Measurements from ENCODE around the gene TBCE. TPM values are rescaled to one million over a fixed set of nuclear protein-coding genes. Genes with fewer than 3 reads are reported as not detected.

TBCE gene
- total RNA-seq, 2 experiments from 2014 or later, result 7.0 to 8.4 TPM

DNA sequence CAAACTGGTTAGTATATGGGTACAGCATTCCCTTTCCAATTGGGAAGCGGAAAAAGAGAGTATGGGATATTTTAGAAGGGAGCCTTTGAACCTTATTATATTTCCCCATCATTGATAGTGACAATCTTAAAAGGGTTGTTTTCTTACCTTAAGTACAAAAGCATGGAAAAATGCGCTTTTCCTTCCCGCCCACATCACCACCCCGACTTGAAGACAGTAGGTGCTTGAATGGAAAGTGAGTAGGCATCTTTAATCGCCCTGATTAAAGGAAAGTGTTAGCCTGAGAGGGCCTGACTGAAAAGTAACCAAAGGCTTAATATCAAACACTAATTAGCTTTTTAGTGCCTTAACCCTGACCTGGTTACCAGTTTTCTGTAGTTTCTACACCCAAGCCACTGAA, 23.5 kb upstream of the TBCE start:
- Histone ChIP-seq H3K27ac (ENCODE audit: low read depth in 1 of 2, low read length in 2 of 2) (no peak overlapping the region), H3K9me3 (ENCODE audit: control insufficient read depth in 1 of 2, insufficient read depth in 1 of 2, low read length in 2 of 2) (no peaks in the 10 kb centered on the region), H3K36me3 (ENCODE audit: insufficient read depth, low read length) (peaks cover 36% of the 10 kb centered on the region), H3K4me1 (ENCODE audit: insufficient read depth, low read length) (no peaks in the 10 kb centered on the region), H3K27me3 (ENCODE audit: control insufficient read depth in 1 of 2, insufficient read depth in 2 of 2, low read length in 2 of 2) (no peaks in the 10 kb centered on the region), H3K4me3 (ENCODE audit: low read length) (no peak overlapping the region)
- no peaks in the 10 kb centered on the region for H3K27me3 Mint-ChIP-seq
- intact Hi-C loops (cut with DNase I, micrococcal nuclease), result no loop called here
- H3K9me3 Mint-ChIP-seq, result no peaks in the 10 kb centered on the region
- no peak overlapping the region for H3K27ac Mint-ChIP-seq
- H3K4me1 Mint-ChIP-seq (ENCODE audit: low read depth), result peaks cover 5% of the 10 kb centered on the region
- peaks cover 52% of the 10 kb centered on the region for H3K36me3 Mint-ChIP-seq (ENCODE audit: low read depth)
- no peak overlapping the region for H3K4me3 Mint-ChIP-seq
- DNase-seq (no peak), ATAC-seq (ENCODE audit: poor library complexity) (no peak)
- ChIA-PET POLR2A (no interaction called here), CTCF (no interaction called here)
- TF ChIP-seq, protein P1, sequence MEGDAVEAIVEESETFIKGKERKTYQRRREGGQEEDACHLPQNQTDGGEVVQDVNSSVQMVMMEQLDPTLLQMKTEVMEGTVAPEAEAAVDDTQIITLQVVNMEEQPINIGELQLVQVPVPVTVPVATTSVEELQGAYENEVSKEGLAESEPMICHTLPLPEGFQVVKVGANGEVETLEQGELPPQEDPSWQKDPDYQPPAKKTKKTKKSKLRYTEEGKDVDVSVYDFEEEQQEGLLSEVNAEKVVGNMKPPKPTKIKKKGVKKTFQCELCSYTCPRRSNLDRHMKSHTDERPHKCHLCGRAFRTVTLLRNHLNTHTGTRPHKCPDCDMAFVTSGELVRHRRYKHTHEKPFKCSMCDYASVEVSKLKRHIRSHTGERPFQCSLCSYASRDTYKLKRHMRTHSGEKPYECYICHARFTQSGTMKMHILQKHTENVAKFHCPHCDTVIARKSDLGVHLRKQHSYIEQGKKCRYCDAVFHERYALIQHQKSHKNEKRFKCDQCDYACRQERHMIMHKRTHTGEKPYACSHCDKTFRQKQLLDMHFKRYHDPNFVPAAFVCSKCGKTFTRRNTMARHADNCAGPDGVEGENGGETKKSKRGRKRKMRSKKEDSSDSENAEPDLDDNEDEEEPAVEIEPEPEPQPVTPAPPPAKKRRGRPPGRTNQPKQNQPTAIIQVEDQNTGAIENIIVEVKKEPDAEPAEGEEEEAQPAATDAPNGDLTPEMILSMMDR (IDR thresholded peaks at IDR 0.05), result no peak

DNA sequence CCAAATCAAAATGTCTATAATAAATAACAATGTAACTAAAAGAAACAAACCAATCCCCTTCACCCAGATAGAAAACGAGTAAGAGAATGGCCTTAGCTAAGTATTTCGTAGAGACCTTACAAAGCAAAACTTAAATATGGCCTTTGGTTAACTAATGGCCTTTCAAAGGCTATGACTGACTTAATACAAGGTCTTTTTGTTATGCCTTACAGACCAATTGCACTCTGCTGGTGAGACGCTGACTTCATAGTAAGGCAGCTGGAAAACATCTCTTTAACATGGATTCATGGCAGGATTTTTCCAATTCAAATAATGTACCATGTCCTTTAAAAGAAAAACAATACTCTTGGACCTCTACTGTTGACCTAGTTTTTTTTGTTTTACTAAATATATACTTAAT, 15.8 kb upstream of the TBCE start:
- Mint-ChIP-seq H3K4me1 (ENCODE audit: low read depth) (no peaks in the 10 kb centered on the region), H3K9me3 (no peaks in the 10 kb centered on the region), H3K36me3 (ENCODE audit: low read depth) (peaks cover 5% of the 10 kb centered on the region), H3K27me3 (no peaks in the 10 kb centered on the region), H3K4me3 (no peak overlapping the region), H3K27ac (no peak overlapping the region)
- Histone ChIP-seq H3K4me3 (ENCODE audit: low read length) (no peak overlapping the region), H3K27me3 (ENCODE audit: control insufficient read depth in 1 of 2, insufficient read depth in 2 of 2, low read length in 2 of 2) (no peaks in the 10 kb centered on the region), H3K36me3 (ENCODE audit: insufficient read depth, low read length) (no peaks in the 10 kb centered on the region), H3K9me3 (ENCODE audit: control insufficient read depth in 1 of 2, insufficient read depth in 1 of 2, low read length in 2 of 2) (no peaks in the 10 kb centered on the region), H3K4me1 (ENCODE audit: insufficient read depth, low read length) (no peaks in the 10 kb centered on the region), H3K27ac (ENCODE audit: low read depth in 1 of 2, low read length in 2 of 2) (no peak overlapping the region)
- ChIA-PET POLR2A (no interaction called here), CTCF (no interaction called here)
- TF ChIP-seq, protein P1 (IDR thresholded peaks at IDR 0.05), result no peak
- ATAC-seq (ENCODE audit: poor library complexity) (no peak), DNase-seq (no peak)
- intact Hi-C loops (cut with DNase I, micrococcal nuclease), result no loop called here

DNA sequence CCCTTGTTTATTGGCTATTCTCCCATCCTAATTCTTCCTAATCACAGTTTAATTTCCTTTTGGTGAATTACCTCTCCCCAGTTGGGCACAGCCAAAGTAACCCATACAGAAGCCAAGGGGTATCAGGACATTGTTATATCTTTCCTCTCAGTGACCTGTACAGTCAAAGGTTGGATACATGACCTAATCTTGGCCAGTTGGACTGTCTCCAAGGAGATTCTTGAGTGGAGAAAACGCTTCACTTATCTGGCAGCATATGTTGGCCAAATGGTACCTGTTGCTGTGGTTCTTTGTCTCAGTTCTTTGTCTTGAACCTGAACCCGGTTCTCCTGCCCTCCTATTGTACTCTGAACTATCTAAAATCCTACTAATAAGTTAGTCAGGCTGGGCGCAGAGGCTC, 15.3 kb upstream of the TBCE start:
- intact Hi-C loops (cut with DNase I, micrococcal nuclease), result no loop called here
- H3K4me1 ChIP-seq (ENCODE audit: insufficient read depth, low read length), result no peaks in the 10 kb centered on the region
- H3K27me3 ChIP-seq (ENCODE audit: control insufficient read depth in 1 of 2, insufficient read depth in 2 of 2, low read length in 2 of 2), result no peaks in the 10 kb centered on the region
- H3K4me3 ChIP-seq (ENCODE audit: low read length), result no peak overlapping the region
- H3K4me1 Mint-ChIP-seq (ENCODE audit: low read depth), result no peaks in the 10 kb centered on the region
- no peaks in the 10 kb centered on the region for H3K36me3 ChIP-seq (ENCODE audit: insufficient read depth, low read length)
- TF ChIP-seq, protein P1 (IDR thresholded peaks at IDR 0.05), result no peak
- CTCF ChIA-PET, result no interaction called here
- H3K4me3 Mint-ChIP-seq, result no peak overlapping the region
- DNase-seq (no peak), ATAC-seq (ENCODE audit: poor library complexity) (no peak)
- peaks cover under 1% of the 10 kb centered on the region for H3K36me3 Mint-ChIP-seq (ENCODE audit: low read depth)
- no peaks in the 10 kb centered on the region for H3K27me3 Mint-ChIP-seq
- H3K9me3 ChIP-seq (ENCODE audit: control insufficient read depth in 1 of 2, insufficient read depth in 1 of 2, low read length in 2 of 2), result no peaks in the 10 kb centered on the region
- POLR2A ChIA-PET, result no interaction called here
- no peaks in the 10 kb centered on the region for H3K9me3 Mint-ChIP-seq
- H3K27ac ChIP-seq (ENCODE audit: low read depth in 1 of 2, low read length in 2 of 2), result no peak overlapping the region
- H3K27ac Mint-ChIP-seq, result no peak overlapping the region
